ENCODE results near the gene SAYSD1. TPM values are rescaled to one million over a fixed set of nuclear protein-coding genes. Genes with fewer than 3 reads are reported as not detected.

Gene SAYSD1
- total and polyA plus RNA-seq, 2 donors (not counting 1 experiment from before 2014, with no cell fraction given) = 4.6 to 17.8 TPM

GRCh38 chr6:39065561-39065960 lies 49.4 kb downstream of the SAYSD1 start:
- Histone ChIP-seq H3K27me3 (replicated peaks in 1 of 4; ENCODE audit: control extremely low read depth in 1 of 4, control insufficient read depth in 3 of 4, insufficient read depth in 4 of 4, low read length in 3 of 4) (peaks cover 0 to 3% (median 0%) of the 10 kb centered on the region in 4 experiments), H3K36me3 (replicated peaks in 1 of 2; ENCODE audit: control extremely low read depth in 1 of 2, control insufficient read depth in 1 of 2, extremely low read depth in 1 of 2, insufficient read depth in 2 of 2, low read length in 1 of 2) (no peaks in the 10 kb centered on the region), H2AFZ (ENCODE audit: insufficient read depth, low read depth, low read length, poor library complexity, severe bottlenecking) (no peak overlapping the region), H3K4me1 (ENCODE audit: control insufficient read depth in 2 of 2, insufficient read depth in 2 of 2, low read length in 2 of 2) (no peaks in the 10 kb centered on the region), H3K9ac (ENCODE audit: low read length) (no peak overlapping the region), H3K27ac (ENCODE audit: low read length in 2 of 2) (no peak overlapping the region), H4K20me1 (ENCODE audit: control insufficient read depth, insufficient read depth, low read length, poor library complexity, severe bottlenecking) (no peaks in the 10 kb centered on the region), H3K79me2 (ENCODE audit: control insufficient read depth, insufficient read depth, low read length) (no peaks in the 10 kb centered on the region), H3K4me3 (ENCODE audit: control extremely low read depth in 1 of 5, extremely low read depth in 1 of 5, insufficient read depth in 1 of 5, low read depth in 2 of 5, low read length in 4 of 5) (no peak overlapping the region), H3K4me2 (replicated peaks; ENCODE audit: low read depth, low read length, poor library complexity, severe bottlenecking) (no peak overlapping the region), H3K9me3 (ENCODE audit: control extremely low read depth in 1 of 3, control insufficient read depth in 2 of 3, insufficient read depth in 1 of 3, low read length in 2 of 3) (no peaks in the 10 kb centered on the region)
- Mint-ChIP-seq H3K27me3 (peaks cover 38% of the 10 kb centered on the region), H3K27ac (no peak overlapping the region), H3K4me1 (no peaks in the 10 kb centered on the region), H3K9me3 (ENCODE audit: insufficient read depth) (no peaks in the 10 kb centered on the region), H3K4me3 (no peak overlapping the region)
- POLR2A ChIA-PET = no interaction called here
- ATAC-seq (ENCODE audit: low read depth) = no peak
- no peak for TF ChIP-seq EZH2 (IDR thresholded peaks at IDR 0.05; ENCODE audit: borderline replicate concordance, insufficient read depth, low read depth, low read length, poor library complexity, severe bottlenecking)
- no peak for TF ChIP-seq CTCF (IDR thresholded peaks at IDR 0.05)
- WGBS (ENCODE audit: insufficient coverage) = 94% methylated on average over 8 of the region's 8 CpGs
- DNase-seq = no peak
- intact Hi-C loops (cut with micrococcal nuclease) = no loop called here
- CTCF ChIA-PET = no interaction called here

- DNase-seq (no peak), ATAC-seq (ENCODE audit: low read depth) (no peak)
- Mint-ChIP-seq H3K4me3 (no peak overlapping the region), H3K4me1 (no peaks in the 10 kb centered on the region), H3K27me3 (peaks cover 39% of the 10 kb centered on the region), H3K9me3 (ENCODE audit: insufficient read depth) (no peaks in the 10 kb centered on the region), H3K27ac (no peak overlapping the region)
- Histone ChIP-seq H3K36me3 (replicated peaks in 1 of 2; ENCODE audit: control extremely low read depth in 1 of 2, control insufficient read depth in 1 of 2, extremely low read depth in 1 of 2, insufficient read depth in 2 of 2, low read length in 1 of 2) (no peaks in the 10 kb centered on the region), H3K9ac (ENCODE audit: low read length) (no peak overlapping the region), H3K4me1 (ENCODE audit: control insufficient read depth in 2 of 2, insufficient read depth in 2 of 2, low read length in 2 of 2) (no peaks in the 10 kb centered on the region), H3K27me3 (replicated peaks in 1 of 4; ENCODE audit: control extremely low read depth in 1 of 4, control insufficient read depth in 3 of 4, insufficient read depth in 4 of 4, low read length in 3 of 4) (peaks cover 0 to 3% (median 0%) of the 10 kb centered on the region in 4 experiments), H3K4me2 (replicated peaks; ENCODE audit: low read depth, low read length, poor library complexity, severe bottlenecking) (no peak overlapping the region), H2AFZ (ENCODE audit: insufficient read depth, low read depth, low read length, poor library complexity, severe bottlenecking) (no peak overlapping the region), H3K79me2 (ENCODE audit: control insufficient read depth, insufficient read depth, low read length) (no peaks in the 10 kb centered on the region), H4K20me1 (ENCODE audit: control insufficient read depth, insufficient read depth, low read length, poor library complexity, severe bottlenecking) (no peaks in the 10 kb centered on the region), H3K27ac (ENCODE audit: low read length in 2 of 2) (no peak overlapping the region), H3K9me3 (ENCODE audit: control extremely low read depth in 1 of 3, control insufficient read depth in 2 of 3, insufficient read depth in 1 of 3, low read length in 2 of 3) (no peaks in the 10 kb centered on the region), H3K4me3 (ENCODE audit: control extremely low read depth in 1 of 5, extremely low read depth in 1 of 5, insufficient read depth in 1 of 5, low read depth in 2 of 5, low read length in 4 of 5) (no peak overlapping the region)
- ChIA-PET POLR2A (no interaction called here), CTCF (no interaction called here)
- intact Hi-C loops (cut with micrococcal nuclease) = no loop called here
- no peak for TF ChIP-seq EZH2 (IDR thresholded peaks at IDR 0.05; ENCODE audit: borderline replicate concordance, insufficient read depth, low read depth, low read length, poor library complexity, severe bottlenecking)
- no peak for TF ChIP-seq CTCF (IDR thresholded peaks at IDR 0.05)
- no CpG with 5 or more reads among the region's 1 CpG for WGBS (ENCODE audit: insufficient coverage)
Observed at GRCh38 chr6:39063526-39063925, 51.5 kb downstream of the SAYSD1 start.

All from B cell (primary cell).